DMS53 (cell line): ENCODE data around the gene RMND5A.
A peak's percentile ranks its signal among the peaks of the same experiment; 100 is the strongest.

Experiments used
- DNase-seq: peaks from one replicate; lab custom pipeline; 2025; lab: John Stamatoyannopoulos, UW

Gene RMND5A

GRCh38 chr2:86791573-86791972 is 71.5 kb downstream of the RMND5A start:
- DNase-seq: peak; percentile 49

DNA sequence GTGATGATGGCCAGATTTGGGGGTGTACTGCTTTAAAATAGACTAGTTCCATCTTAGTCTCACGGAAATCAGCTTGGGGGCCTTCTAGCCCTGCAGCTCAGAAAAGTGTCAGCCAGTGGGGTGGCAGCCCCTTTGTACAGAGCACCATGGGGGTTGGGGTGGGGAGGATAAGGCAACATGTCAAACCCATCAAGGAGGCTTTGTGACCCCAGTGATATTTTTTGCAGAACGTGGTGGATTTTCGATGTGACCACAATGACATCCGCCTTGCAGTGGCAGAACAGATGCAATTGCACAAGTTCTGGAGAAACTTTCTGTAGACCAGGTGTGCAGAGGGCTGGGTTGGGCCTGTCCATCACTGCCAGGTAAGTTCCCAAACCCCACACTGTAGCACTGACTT is 73.7 kb downstream of the RMND5A start:
- DNase-seq: no peak

GRCh38 chr2:86794861-86795260 is 74.8 kb downstream of the RMND5A start:
- no peak for DNase-seq

DNA sequence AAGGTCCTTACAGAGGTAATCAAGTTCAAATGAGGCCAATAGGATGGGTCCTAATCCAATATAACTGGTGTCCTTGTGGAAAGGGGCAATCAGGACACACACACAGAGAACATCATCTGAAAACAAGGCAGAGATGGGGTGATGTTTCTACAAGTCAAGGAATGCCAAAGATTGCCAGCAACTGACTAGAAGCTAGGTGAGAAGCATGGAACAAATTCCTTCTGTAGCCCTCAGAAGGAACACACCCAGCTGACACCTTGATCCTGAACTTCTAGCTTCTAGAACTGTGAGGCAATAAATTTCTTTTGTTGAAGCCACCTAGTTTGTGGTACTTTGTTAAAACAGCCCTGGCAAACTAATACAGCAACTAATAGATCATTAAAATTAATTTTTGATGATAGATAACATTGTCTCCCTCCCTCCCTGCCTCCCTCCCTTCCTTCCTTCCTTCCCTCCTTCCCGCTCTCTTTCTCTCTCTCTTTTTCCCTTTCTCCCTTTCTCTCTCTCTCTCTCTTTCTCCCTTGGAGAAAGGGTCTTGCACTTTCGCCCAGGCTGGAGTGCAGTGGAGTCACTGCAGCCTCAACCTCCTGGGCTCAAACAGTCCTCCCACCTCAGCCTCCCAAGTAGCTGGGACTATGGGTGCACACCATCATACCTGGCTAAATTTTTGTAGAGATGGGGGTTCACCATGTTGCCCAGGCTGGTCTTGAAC is 80.9 kb downstream of the RMND5A start:
- DNase-seq: no peak

GRCh38 chr2:86806059-86806857 is 86.2 kb downstream of the RMND5A start:
- DNase-seq: no peak

GRCh38 chr2:86807133-86807467 is 87.0 kb downstream of the RMND5A start:
- DNase-seq: no peak

DNA sequence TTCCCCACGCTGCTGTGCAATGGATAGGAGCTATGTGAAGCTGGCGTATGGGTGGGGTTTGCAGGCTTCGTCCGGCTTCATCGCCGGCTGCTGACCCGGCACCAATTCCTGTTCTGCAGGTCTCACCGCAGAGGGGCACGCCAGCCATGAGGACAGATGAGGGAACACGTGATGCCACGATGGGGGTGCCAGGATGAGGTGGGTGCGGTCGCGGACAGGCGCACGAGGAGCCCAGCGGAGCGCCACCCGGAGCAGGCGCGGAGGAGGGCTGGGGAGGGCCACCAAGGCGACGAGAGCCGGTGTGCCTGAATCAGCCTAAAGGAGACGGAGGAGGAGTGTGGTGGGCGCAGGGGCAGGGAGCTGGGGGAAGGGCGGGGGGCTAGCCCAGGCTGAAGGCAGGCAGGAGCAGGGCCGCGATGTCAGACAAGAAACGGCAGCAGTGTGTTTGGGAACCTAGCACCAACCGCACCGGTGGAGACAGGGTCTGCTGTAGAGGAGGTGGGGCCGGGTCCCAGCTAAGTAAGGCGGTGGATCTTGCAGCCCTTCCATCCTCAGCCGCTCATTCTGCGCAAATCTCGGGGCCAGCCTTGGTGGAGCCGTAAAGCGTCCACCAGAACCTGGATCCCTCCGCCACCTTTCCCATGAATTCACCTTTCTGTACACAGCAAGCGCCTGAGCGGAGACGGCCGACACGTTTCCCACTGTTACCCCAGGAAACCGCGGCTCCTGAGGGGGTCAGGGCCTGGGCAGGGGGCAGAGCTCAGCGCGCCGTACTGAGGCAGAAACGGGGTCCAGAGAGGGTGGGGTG is 87.6 kb downstream of the RMND5A start:
- peak; percentile 95 for DNase-seq

- DNase-seq: peak; percentile 97
These were observed 88.4 kb downstream of the RMND5A start for GRCh38 chr2:86808315-86809161.

- no peak for DNase-seq
These were observed 89.5 kb downstream of the RMND5A start for GRCh38 chr2:86809481-86810121.

DNA sequence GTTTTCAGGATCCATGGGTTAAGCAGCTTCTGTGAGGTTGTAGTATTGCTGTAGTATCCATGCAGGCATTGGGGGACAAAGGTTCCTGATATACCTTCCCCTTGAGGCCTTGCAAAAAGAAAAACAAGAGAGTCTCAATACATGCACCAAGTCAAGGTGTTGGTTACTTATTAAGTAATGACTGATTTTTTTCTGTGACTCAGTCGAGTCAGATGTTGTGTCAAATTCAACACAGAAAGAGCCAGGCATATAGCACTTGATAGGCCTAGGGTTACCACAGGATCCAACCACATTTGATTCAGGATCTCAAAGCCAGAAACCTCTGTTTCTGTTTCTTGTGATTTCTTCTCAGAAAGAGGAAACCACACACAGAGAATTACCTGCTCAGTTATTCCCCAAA is 95.5 kb downstream of the RMND5A start:
- no peak for DNase-seq

- no peak for DNase-seq
These were observed 98.2 kb downstream of the RMND5A start for GRCh38 chr2:86818114-86818801.

GRCh38 chr2:86818957-86819356 is 98.9 kb downstream of the RMND5A start:
- DNase-seq: no peak

DNA sequence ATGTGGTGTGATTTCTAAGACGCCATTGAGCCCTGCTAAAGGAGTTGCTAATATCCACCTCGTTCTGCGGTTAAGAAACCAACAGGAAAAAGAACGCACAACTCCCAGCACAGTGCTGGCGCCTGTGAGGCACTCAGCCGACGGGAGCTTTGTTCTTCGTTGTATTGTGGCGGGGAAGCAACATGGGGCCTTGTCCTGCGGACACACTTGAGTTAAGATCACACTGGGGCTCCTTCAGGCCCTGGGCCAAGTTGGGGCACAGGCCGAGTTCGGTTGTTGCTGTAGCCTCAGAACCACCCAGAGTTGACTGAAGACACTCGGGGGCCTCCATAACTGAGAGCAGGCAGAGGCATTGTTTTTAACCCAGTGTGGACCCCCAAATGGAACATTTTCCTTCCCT is 101.2 kb downstream of the RMND5A start:
- DNase-seq: no peak

DNA sequence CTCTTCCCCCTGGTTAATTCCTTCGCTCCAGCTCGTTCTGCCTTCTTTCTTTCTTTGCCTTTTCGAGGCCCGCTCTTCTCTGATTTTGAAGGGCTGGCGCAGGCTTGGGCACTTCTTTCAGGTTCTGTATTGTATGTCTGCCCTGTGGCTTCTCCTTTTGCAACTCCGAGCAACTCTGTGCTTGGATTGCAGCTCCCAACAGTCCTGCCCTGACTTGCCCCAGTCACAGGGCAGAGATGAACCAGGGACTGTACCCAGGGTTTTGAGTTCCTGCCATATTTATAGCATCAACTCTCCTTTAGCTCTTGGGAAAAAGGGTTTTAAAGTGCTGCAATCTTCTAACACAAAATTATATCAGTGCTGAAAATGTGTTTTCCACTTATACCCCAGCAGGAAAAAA is 101.8 kb downstream of the RMND5A start:
- no peak for DNase-seq

DNA sequence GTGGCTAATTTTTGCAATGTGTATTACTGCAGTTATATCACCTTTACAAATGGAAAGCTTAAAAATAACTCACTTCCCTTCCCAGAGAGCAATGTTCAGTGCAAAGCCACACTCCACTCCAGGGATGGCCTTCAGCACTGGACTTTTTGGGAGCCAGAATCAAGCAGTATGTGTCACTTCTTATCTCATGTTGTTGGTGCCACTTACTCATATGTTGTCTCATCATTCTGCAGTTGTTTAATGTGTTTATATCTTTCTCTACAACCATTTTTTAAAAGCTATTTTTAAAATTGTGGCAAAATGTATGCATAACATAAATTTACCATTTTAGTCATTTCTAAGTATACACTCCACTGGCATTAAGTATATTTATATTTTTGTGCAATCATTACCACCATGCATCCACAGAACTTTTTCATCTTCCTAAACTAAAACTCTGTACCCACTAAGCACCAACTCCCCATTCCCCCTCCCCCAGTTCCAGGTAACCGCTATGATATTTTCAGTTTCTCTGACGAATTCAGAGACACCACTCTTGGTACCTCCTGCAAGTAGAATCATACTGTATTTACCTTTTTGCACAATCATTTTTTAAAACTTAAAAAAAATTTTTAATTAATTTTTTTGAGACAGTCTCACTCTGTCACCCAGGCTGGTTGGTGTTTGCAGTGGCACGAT is 102.7 kb downstream of the RMND5A start:
- no peak for DNase-seq

- no peak for DNase-seq
These were observed 105.1 kb downstream of the RMND5A start for GRCh38 chr2:86825036-86825692.

DNA sequence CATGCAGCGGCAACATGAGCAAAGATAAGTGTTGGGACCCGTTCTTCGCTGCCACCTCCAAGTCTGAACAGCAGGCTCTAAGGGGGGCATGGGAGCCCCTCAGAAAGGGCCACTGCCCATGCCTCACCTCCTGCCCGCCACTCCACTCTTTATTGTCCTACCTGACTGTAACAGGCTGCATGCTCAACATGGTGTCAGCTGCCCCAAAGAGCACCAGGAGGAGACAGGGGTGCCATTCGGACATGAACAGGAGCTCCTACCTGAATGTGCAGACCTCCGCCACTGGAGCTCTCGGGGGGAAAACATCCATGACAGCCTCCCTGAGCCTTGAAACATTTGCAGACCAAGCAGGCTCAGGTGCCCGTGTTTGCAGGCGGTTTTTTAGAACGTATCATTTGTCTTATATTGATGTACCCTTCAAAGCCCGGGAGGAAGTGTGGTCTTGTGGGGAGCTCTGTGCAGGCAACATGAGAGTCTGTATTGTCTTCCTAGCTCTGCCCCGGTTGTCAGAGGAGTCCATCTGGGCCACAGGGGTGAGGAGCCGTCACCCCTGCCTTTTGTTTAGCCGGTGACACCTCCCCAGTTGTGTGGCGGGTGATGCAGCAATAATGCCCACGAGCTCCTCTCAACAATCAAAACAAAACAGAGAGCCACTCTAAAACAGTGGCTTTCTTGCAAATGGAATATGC is 105.7 kb downstream of the RMND5A start:
- no peak for DNase-seq

DNA sequence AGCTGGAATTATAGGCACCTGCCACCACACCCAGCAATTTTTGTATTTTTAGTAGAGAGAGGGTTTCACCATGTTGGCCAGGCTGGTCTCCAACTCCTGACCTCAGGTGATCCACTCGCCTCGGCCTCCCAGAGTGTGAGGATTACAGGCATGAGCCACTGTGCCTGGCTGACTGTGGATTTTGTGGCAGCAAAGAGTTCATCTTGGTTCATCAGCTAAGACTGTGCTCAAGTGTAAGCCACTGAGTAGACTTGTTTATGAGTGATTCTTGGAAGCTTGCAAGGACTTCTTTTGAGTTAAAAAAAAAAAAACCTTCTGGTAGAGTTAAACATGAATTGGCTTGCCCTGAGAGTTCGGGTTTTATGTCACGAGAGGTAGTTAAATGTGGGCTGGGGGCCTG is 106.9 kb downstream of the RMND5A start:
- no peak for DNase-seq
